Astrocyte (in vitro differentiated cells and primary cell): ENCODE data around the gene KIAA1614.

ENCODE experiments used
- EZH2 ChIP-seq: IDR thresholded peaks from 2 replicates; pipeline ENCODE4 v1.6.1; 2012; ENCODE audit warnings: mild to moderate bottlenecking, low read length, inconsistent platforms; ENCODE audit not compliant: insufficient read depth
- TF ChIP-seq, protein P1 (sequence below): IDR thresholded peaks from 2 replicates; pipeline ENCODE4 v1.5.1; 2011; ENCODE audit warnings: low read depth, mild to moderate bottlenecking, inconsistent platforms, low read length, moderate library complexity; ENCODE audit not compliant: insufficient read depth

- TF ChIP-seq, protein P1, sequence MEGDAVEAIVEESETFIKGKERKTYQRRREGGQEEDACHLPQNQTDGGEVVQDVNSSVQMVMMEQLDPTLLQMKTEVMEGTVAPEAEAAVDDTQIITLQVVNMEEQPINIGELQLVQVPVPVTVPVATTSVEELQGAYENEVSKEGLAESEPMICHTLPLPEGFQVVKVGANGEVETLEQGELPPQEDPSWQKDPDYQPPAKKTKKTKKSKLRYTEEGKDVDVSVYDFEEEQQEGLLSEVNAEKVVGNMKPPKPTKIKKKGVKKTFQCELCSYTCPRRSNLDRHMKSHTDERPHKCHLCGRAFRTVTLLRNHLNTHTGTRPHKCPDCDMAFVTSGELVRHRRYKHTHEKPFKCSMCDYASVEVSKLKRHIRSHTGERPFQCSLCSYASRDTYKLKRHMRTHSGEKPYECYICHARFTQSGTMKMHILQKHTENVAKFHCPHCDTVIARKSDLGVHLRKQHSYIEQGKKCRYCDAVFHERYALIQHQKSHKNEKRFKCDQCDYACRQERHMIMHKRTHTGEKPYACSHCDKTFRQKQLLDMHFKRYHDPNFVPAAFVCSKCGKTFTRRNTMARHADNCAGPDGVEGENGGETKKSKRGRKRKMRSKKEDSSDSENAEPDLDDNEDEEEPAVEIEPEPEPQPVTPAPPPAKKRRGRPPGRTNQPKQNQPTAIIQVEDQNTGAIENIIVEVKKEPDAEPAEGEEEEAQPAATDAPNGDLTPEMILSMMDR = no peak
- no peak for TF ChIP-seq EZH2
Observed at GRCh38 chr1:180949616-180950000, 36.9 kb downstream of the KIAA1614 start.
